Right lung (tissue), 5 donors: ENCODE measurements around the gene PRRG3. TPM values are rescaled to one million over a fixed set of nuclear protein-coding genes. Genes with fewer than 3 reads are reported as not detected.
A peak's percentile ranks its signal among the peaks of the same experiment; 100 is the strongest.

Experiments used
- DNase-seq, 2 donors: peaks; one replicate each; pipeline ENCODE4 v3.0.0-alpha.2; 2013
- polyA plus RNA-seq, 5 donors: library from polyadenylated mRNA; unstranded; fragments of 120-200 nt; gene quantifications; one replicate each; pipeline versions ENCODE4 v1.2.1 to v1.2.3, GENCODE V29; 2013; ENCODE audit warnings: inconsistent platforms in 1 of 5, low replicate concordance in 1 of 5; ENCODE audit not compliant: insufficient read length in 5 of 5, insufficient read depth in 1 of 5

Gene PRRG3
- polyA plus RNA-seq, 5 donors = 8.2 to 14.4 (median 13.0) TPM

GRCh38 chrX:151704041-151704663 lies 8.9 kb downstream of the PRRG3 start:
- DNase-seq = no peak

DNA sequence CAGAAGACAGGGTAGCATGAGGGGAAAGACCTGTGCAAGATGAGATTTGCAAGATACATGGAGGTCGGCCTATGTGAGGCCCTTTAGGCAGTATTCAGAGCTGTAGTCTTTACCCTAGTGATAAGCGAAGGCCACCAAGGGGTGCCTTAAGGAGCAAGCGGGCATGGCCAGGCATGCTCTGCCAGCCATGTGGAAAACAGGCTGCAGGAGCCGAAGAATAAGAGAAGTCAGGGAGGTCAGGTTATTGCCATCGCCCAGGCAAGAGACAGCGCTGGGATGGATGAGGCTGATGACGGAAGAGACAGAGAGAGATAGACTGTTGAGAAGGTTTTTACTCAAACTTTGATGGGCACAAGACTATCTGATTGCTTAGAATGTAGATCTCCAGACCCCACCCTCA lies 13.6 kb downstream of the PRRG3 start:
- DNase-seq = no peak

DNA sequence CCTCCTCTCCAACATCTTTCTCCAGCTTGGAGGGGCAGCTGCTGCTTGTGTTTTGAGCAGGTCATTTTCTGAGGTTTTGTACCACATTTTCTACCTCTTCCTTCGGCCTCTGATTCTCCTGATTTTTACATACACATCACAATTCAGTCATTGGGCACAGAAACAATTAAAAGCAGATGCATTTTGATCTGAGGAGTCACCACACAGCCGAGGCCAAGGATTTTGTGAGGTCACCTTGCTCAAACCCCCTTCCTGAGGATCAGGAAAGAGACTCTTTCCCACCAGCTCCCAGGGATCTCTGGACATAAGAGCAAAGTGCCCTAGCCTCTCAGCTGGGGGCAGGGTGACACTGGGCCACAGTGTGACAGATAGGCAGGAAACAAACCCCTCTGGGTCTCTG lies 15.2 kb downstream of the PRRG3 start:
- DNase-seq = no peak

- no peak for DNase-seq
Observed at GRCh38 chrX:151711154-151711553, 15.9 kb downstream of the PRRG3 start.

DNA sequence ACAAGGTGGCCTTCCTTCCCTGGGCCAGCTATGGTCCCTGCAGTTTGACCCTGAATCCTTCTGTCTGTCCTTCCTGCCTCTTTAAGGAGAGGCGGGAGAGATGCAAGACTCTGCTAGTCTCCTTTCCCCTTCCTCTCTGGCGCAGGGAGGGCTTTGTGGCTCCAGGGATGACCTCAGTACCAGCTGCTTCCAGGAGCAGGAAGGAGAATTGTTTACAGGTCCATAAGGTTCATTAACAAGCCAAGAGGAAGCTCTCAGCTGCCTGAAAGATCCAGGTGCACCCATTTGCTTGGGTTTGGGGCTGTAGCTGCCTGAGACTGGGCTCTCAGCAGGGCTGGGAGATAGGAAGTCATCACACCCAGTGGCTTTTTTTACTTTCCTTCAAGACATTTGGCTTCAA lies 16.5 kb downstream of the PRRG3 start:
- DNase-seq = no peak

- DNase-seq = no peak
Observed at GRCh38 chrX:151712253-151712652, 17.0 kb downstream of the PRRG3 start.

DNA sequence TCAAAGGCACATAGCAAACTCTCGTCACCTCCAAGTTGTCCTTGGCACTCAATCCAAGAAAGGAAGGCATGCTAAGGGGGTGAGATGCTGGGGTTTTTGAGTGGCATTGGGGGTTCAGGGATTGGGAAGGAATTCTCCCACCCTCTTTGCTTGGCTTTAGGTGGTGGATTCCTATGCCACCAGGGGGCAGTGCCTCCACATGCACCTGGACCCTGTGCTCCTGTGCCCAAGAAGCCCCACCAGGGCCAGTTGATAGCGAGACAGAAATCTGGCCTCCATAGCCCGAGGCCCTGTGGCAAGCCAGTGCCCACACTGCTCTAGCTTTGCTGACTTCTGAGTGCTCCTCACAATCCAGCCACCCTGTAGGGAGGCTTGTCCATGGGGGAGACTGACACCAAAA lies 18.6 kb downstream of the PRRG3 start:
- no peak for DNase-seq

DNA sequence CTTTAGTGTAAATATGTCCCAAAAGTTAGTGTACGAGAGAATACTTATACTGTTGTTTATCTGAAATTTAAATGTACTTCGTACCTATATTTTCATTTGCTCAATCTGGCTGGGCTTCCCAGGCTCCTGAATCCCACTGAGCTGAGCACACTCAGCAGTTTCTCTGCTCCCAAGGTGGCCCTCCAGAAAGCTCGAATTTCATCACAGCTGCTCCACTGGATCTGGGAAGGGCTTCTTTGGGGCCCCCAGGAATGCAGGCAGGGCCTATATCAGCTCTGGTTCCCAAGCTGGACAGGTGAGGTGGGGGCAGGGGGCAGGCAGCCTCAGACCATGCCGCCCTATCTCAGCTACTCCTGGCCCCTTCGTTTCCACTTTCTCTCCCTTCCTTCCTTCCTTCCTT lies 19.1 kb downstream of the PRRG3 start:
- DNase-seq = no peak

GRCh38 chrX:151715752-151716151 lies 20.5 kb downstream of the PRRG3 start, which contains the start of gene FATE1:
Gene FATE1, plus strand, starts transcription at chrX:151716035. Its CDS starts 85 bp downstream, at chrX:151716120.
- no peak for DNase-seq

GRCh38 chrX:151722241-151722846 lies 27.1 kb downstream of the PRRG3 start:
- DNase-seq = peak; percentile 24 to 38

DNA sequence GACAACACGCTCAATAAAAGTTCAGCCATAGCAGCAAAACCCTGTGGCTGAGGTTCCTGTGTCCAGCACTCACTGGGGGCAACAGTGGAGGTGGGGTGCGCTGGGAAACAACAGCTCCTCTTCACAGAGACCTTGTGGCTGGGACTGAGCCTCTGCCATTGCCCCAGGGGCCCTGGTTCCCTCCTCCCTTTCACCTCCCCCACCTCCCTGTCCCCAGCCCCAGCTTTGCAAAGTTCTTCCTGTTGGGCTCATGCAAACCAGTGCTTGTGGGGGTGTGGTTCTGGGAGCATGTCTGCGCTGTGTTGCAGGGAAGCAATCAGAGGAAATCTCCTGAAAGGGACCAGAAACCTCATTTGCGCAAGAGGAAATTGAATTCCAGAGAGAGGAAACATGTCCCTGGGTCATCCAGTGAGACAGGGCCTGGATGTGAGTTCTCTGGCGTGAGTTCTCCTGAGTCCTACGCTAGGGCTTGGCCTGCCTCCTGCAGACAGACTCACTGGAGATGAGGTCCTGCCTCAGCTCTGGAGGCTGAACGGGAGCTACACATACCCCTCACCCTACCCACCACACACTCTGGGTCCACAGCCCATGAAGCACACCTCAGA lies 28.0 kb downstream of the PRRG3 start:
- no peak for DNase-seq

DNA sequence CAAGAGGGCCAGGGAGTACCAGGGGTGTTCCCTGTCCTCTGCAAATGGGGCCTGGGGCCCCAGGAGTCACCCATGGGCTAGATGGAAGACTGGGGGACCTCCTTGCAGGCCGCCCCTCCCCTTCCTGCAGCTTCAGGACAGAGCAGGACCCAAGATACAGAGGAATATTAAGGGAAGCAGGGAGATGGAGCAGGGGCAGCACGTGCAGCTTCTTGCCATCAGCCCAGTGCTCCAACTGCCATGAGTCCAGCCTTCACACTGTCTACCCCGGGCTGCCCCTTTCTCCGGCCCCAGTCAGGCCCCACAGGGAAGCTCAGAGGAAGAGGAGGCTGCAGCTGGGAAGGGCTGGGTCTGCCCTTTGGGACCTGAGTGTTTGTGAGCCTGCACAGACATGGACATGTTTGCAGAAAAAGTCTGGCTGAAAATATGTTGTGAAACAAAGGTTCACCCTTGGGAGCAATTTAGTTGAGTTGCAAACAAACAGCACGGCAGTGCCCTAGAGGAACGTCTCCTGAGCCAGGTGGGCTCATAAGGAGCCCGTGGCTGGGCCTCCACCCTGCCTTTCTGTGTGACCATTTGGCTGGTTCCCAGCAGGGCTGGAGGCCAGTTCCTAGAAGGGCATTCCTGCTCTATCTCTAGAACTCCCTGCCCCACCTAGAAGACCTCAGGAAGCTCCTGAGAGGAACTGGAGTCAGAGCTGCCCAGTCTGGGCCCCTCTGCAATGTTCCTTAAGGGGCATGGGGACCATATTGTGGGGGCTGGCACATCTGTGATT lies 29.5 kb downstream of the PRRG3 start:
- no peak for DNase-seq

DNA sequence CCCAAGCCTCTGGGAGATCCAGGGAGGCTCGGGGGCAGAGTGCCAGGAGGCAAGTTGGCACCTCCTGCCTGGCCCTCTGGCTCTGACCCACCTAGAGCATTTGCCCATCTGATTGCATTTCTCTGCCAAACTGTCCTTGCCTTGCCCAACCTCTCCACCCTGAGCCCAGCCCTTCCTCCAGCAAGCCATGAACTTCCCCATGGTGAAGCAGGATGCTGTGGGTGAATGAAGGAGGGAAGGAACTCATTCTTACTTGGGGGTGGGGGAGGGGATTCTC lies 30.0 kb downstream of the PRRG3 start:
- no peak for DNase-seq

- no peak for DNase-seq
Observed at GRCh38 chrX:151726751-151727150, 31.5 kb downstream of the PRRG3 start.

DNA sequence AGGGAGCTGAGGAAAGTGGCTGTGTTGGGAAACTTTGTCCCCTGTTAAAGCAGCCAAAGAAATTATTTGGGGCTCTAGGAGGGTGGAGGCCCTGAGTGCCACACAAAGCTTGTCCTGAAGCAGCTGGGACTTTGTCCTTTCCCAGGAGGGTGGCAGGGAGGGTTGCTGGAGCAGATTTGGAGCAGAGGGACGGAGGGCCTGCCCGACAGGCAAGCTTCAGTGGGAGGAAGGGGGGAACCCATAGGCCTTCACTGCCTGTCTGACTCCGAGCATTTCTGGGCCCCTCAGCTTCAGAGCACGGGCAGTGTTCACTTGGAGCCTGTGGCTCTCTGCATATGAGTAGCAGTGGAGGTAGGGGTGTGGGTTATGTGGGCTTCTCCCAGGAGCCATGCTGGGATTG lies 32.1 kb downstream of the PRRG3 start:
- no peak for DNase-seq

DNA sequence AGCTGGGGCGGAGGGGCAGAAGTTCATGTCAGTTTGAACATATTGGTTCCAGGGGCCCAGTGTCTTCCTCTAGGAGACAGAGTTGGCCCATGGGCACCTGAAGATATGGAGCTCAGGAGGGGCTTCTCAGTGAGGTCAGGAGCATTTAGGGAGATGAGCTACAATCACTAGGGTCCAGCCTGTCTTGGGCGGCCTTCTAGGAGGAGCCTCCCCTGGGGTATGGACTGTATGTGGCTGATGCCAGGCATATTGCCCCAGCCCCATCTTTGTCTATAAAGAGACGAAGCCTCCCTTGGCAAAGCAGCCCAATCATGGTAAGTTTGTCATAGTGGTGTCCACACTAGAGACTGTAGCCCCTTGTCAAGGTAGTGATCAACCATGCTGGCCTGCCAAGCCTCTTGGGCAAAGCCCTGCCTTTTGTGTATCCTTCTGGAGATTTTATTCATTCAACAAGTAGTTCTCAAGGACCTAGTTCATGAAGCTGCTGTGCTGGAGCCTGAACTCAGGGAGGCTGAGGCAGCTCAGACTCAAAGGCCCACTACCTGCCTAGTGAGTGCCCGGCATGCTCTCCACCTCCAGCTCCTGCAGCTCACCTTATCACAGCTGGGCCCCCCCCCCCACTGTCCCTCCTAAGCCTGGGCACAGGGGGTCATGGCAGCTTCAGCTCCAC lies 33.9 kb downstream of the PRRG3 start:
- no peak for DNase-seq

DNA sequence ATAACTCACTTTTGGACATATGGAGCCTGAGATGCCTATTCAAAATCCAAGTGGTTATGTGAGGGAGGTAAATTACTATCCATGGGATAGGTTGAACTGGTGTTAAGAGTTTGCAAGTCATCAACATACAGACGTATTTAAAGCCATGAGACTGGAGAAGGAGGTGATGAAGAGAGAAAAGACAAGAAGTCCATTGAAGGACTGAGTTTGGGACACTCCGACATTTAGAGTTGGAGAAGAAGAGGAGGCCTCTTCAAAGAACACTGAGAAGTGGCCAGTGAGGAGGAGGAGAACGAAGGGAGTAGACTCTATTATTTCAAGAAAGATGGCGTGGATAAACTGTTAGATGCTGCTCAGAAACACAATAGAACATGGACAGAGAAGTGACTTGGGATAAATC lies 39.2 kb downstream of the PRRG3 start, which contains the start of gene CNGA2:
Gene CNGA2 (plus strand): TSS at position 301 of the 400 bp plus-strand sequence. CDS start 3,738 bp downstream, outside the sequence.
- DNase-seq = no peak

DNA sequence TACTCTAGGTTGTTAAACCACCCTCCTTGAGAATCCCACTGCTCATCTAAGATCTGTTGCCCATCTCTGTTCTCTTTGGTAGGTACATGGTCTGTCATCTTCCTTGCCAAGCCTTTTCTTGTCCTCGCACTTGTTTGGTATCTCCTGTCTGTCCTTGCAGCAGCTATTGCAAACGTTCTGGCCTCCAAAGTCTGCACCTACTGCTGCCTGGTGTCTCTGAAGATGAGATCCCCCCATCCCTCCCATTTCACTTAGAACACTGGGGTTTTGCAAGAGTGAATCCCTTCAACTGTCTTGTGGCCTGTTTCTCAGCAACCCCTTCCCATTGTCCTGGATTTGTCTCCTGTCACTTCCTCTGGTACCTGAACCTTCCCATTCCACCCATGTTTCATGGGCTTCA lies 40.0 kb downstream of the PRRG3 start:
- DNase-seq = no peak

GRCh38 chrX:151736685-151737084 lies 41.4 kb downstream of the PRRG3 start:
- DNase-seq = no peak

GRCh38 chrX:151737494-151737893 lies 42.2 kb downstream of the PRRG3 start:
- no peak for DNase-seq

GRCh38 chrX:151738751-151739150 lies 43.5 kb downstream of the PRRG3 start:
- no peak for DNase-seq

DNA sequence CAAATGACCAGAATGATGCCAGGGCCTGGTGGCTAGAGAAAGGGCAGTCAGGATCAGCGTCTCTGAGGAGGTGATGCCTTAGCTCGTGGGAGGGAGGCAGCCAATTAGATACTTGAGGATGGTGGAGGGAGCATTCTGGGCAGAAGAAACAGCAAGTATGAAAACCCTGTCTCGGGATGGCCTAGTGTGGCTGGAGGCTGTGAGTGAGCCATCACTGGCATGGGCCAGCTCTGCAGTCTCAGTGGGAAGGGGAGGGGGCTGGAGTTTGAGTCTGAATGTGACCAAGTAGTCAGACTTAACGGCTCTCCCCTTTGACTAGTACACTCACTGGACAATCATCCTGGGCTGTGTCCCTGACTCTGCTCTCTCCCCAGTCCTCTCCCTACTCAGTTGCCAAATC lies 46.3 kb downstream of the PRRG3 start:
- no peak for DNase-seq
